Activated gamma-delta T cell treated with anti-CD3 and anti-CD28 coated beads, Interleukin-2, amount 50 U/mL, for 16 hours (primary cell): ENCODE data around the gene IER5.
"Not testable (repeated sequence)": the region's sequence is repeated elsewhere in the genome, so short reads cannot be mapped to it uniquely, and the experiment has no call there.

Experiments
- DNase-seq: peaks from one replicate; pipeline ENCODE4 v3.0.0-alpha.2; 2020; ENCODE audit warnings: low read depth

Gene IER5

DNA sequence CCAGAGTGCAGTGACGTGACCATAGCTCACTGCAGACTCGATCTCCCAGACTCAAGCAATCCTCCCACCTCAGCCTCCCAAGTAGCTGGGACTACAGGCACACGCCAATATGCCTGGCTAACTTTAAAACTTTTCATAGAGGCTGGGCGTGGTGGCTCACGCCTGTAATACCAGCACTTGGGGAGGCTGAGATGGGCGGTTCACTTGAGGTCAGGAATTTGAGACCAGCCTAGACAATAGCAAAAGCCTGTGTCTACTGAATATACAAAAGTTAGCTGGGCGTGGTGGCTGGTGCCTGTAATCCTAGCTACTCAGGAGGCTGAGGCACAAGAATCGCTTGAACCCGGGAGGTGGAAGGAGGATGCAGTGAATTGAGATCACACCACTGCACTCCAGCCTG, 27.5 kb downstream of the IER5 start:
- not testable (repeated sequence) for DNase-seq

DNA sequence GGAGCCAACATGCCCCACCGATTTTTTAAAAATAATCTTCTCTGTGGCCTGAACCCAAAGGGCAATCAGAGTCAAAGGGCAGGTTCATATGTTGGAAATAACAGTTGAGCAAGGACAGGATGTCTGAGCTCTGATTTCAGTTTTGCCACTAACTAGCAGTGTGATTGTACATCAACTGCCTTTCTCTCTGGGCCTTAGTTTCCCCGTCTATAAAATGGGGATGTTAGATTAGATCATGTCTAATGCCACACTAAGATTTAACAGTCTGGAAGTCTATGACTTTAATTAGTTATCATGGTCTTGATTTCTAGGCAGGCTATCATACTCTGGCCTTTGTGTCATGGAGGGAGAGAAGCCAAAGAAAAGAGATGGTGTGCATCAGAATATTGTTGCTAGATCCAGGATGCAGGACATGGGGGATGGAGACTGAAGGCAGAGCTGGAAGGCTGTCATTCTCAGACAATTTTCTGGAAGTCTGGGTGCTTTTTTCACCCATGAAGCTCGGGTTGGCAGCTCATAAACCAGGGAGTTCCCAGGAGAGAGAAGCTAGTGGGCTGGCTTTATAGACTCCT, 28.4 kb downstream of the IER5 start:
- DNase-seq: no peak

GRCh38 chr1:181117648-181118449, 29.3 kb downstream of the IER5 start:
- no peak for DNase-seq

GRCh38 chr1:181119093-181119989, 30.8 kb downstream of the IER5 start:
- DNase-seq: no peak

DNA sequence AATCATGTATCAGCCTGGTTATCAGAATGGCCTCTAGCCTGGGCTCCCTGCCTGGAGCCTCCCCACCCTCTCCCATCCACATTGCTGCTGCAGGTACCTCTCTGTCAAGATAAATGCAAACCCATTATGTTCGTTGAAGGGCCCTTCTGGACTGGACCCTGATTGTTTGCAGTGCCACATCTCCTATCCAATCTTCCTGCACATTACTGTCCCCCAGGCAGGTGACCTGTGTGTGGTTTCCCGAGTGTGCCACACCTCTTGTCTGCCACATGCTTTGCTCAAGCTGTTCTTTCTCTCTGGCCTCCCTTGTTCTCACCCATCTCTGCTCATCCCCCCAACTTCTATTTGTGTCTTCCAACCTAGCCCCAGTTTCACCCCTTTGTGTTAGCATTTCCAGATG, 32.4 kb downstream of the IER5 start:
- DNase-seq: no peak

DNA sequence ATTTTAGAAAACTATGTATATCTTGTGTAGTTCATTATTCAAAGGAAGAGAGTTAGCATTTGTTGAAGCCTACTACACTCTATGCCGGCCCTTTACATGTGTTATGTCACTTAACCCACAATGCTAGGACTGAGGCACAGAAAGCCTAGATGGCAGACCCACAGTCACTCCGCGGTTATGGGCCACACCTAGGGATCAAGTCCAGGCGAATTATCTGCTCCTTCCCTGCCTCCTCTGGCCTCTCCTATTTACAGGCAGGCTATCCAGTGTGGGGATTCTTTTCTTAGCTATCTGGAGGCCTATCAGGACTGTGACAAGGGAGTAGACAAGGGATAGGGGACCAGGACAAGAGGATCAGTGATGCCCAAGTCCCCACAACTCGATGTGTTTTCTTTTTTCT, 33.0 kb downstream of the IER5 start:
- DNase-seq: no peak

GRCh38 chr1:181122222-181122621, 33.7 kb downstream of the IER5 start:
- DNase-seq: no peak

DNA sequence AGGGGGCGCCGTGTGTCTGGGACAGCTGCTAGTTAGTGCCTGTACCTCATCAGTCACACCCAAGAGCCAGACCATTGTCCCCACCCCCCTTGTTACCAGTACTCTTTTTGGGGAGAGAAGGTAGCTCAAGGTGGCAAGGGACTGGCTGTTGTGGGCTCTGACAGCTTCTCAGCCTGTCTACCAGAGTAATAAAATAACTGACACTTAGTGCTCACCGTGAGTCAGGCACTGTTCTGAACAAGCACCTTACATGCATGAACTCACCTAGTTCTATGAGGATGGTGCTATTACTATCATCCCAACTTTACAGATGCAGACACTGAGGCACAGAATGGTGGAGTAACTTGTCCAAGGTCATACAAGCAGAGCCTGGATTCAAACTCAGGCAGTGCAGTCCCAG, 34.7 kb downstream of the IER5 start:
- no peak for DNase-seq

GRCh38 chr1:181124291-181124751, 35.8 kb downstream of the IER5 start:
- DNase-seq: no peak

- no peak for DNase-seq
Measured at GRCh38 chr1:181126289-181126688, 37.8 kb downstream of the IER5 start.

GRCh38 chr1:181126871-181127587, 38.5 kb downstream of the IER5 start:
- no peak for DNase-seq

GRCh38 chr1:181127898-181128453, 39.5 kb downstream of the IER5 start:
- no peak for DNase-seq

DNA sequence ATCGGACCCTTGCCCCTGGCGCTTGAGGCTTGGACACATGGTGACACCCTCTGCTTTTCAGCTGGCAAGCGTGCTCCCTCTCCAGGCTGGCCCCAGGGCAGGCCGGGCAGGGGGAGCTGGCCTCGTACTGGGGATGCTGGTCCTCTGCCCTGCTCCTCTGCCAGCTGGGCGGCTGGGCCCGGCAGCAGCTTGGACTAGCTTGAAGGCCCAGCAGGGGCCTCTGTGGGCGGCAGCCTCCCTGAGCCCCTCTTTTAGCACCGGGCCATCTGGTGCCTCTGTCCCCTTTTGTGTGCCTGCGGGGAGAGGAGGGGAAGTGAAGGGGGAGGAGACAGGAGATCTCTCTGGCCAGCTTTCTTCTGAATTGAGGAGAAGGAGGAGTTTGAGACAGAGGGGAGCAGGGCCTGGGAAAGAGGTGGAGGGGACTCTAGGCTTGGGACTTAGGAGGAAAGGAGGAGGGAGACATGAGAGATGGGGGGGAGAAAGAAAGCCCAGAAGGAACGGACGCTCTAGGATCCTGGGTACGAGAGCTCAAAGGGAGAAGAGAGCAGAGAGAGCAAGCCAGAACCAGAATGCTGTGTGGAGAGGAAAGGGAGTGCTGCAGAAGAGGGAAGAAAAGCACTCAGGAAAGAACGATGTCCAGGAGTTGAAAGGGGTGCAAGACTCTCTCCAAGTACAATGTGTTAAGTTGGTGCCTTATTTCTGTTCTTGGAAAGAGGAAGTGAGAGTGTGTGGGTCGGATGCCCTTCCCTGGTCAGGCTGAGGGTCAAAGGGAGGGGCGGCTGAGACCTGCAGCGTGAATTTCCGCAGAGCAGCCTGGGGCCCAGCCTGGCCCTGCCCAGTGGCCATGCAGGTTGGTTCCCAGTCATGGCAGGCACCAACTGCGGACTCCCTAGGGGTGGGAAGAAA, 40.3 kb downstream of the IER5 start:
- DNase-seq: no peak

DNA sequence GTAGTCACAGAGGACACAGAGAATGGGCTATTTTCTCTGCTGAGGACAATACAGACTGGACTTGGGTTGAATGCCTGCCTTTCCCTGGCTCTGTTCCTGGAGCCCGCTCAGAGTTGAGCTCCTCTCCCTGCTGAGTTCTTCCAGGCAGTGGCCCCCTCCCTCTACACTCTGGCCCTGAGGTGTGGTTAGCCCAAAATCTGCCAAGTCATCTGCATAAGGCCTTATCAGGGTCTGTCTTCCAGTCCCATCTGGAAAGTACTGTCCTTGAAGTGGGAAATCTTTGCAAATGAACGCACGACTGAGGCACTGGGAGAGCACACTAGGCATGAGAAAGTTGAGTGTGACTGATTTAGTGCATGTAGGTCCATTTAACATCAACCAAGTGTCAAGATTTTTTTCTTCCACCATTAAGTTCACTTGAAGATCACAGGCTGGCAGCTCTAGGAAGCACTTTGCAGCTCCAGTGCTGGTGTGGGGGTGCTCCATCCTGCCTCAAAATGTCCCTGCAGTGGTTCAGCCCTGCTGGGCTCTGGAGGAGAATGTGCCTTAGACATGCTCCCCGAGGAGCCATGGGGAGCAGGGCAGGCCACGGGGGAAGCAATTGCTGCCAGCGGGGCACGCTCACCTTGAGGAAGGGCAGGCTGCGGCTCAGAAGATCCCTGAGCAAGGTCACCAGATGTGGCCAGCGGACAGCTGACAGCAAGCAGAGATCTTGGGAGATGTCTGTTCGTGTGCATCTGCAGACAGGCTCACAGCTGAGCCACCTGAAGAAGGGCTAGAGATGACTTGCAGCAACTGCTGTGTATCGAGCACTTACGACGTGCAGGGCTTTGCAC, 41.5 kb downstream of the IER5 start:
- no peak for DNase-seq

DNA sequence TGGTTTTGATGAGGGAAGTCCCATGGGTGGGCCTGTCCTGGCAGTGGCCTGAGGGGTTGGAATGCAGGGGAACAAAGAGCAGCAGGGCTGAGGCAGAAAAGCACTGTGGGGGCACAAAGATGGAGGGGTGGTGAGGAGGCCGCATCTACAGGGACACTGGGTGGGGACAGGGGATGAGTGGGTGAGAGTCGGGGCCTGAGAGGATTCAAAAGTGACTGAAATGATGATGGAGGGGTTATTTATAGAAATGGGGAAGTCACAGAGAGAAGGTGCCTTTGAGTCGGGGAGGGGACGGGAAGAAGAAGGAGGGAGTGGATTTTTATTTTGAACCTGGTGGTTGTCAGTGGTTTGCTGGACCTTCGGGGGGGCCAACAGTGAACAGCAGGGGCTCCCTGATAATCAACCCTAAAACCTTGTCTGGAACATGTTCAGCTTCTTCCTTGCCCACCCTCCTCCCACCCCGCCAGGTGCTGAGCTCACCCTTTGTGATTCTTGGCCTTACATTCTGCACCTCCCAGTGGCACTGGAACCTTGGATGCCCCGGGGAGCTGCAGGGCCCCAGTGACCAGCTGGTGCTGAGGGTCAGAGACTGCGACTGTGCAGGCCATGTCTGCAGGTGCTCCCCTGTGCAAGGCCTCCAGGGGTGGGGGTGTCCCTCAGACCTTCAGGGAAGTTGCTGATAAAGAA, 42.9 kb downstream of the IER5 start:
- no peak for DNase-seq

- DNase-seq: no peak
Measured at GRCh38 chr1:181133441-181133951, 45.0 kb downstream of the IER5 start.

GRCh38 chr1:181133969-181134418, 45.5 kb downstream of the IER5 start:
- no peak for DNase-seq

- no peak for DNase-seq
Measured at GRCh38 chr1:181134543-181135436, 46.3 kb downstream of the IER5 start.
